Stomach (tissue), 9 donors: ENCODE measurements around the gene CHRNA7. TPM values are rescaled to one million over a fixed set of nuclear protein-coding genes. Genes with fewer than 3 reads are reported as not detected.
"Not testable (repeated sequence)": the region's sequence is repeated elsewhere in the genome, so short reads cannot be mapped to it uniquely, and the experiment has no call there.

Experiments
- DNase-seq, 2 donors: peaks; one replicate each; pipeline versions ENCODE4 v3.0.0 to v3.0.0-alpha.2; 2013 to 2019
- H3K27ac ChIP-seq, 5 donors: fragments of 200-600 bp in 4 of 5; sonication (generic) in 4 of 5; one replicate each; pipeline ENCODE4 v1.5.1; 2013 to 2019; ENCODE audit warnings: mild to moderate bottlenecking in 1 of 5, moderate library complexity in 1 of 5
- H3K27me3 ChIP-seq, 3 donors: fragments of 200-600 bp; sonication (generic); one replicate each; pipeline ENCODE4 v1.5.1; 2017 to 2019; ENCODE audit warnings: mixed run types in 1 of 3
- H3K36me3 ChIP-seq, 4 donors: fragments of 200-600 bp; sonication (generic); 1 replicate in 3 of 4; 2 replicates in 1 of 4; pipeline ENCODE4 v1.5.1; 2016 to 2019
- H3K4me1 ChIP-seq, 4 donors: fragments of 200-600 bp; sonication (generic); one replicate each; pipeline ENCODE4 v1.5.1; 2016 to 2019
- H3K4me3 ChIP-seq, 4 donors: fragments of 200-600 bp; sonication (generic) in 3 of 4; one replicate each; pipeline ENCODE4 v1.5.1; 2016 to 2019; ENCODE audit warnings: mild to moderate bottlenecking in 1 of 4
- H3K9me3 ChIP-seq, 4 donors: fragments of 200-600 bp; sonication (generic); one replicate each; pipeline ENCODE4 v1.5.1; 2016 to 2019
- EP300 ChIP-seq: sonication (generic); formaldehyde crosslinking; IDR thresholded peaks from one replicate; pipeline ENCODE4 v1.6.1; 2017; ENCODE audit warnings: antibody characterized with exemption
- POLR2A ChIP-seq, 4 donors: fragments of 450-650 bp; IDR thresholded peaks; one replicate each; pipeline ENCODE4 v1.6.1; 2016; ENCODE audit warnings: antibody characterized with exemption in 4 of 4, control low read depth in 2 of 4, mild to moderate bottlenecking in 1 of 4, moderate library complexity in 1 of 4
- POLR2AphosphoS5 ChIP-seq, 3 donors: sonication (generic); formaldehyde crosslinking; IDR thresholded peaks; one replicate each; pipeline ENCODE4 v1.6.1; 2016; ENCODE audit warnings: antibody characterized with exemption in 3 of 3
- WGBS, 5 donors: extraction: QIAGEN DNeasy Blood & Tissue Kit in 3 of 5; methylation state at CpG; one replicate each; pipeline versions ENCODE4 v1.1.5 to v1.1.7; 2013 to 2018; 5-methylcytosine and 5-hydroxymethylcytosine counted together
- intact Hi-C: fragments of 100-400 bp; cut with DNase I; formaldehyde crosslinking; loops from one replicate; pipeline ENCODE4 v1.15.1; 2023; ENCODE audit warnings: low total_unique reads
- polyA plus RNA-seq, 3 donors: library from polyadenylated mRNA; stranded (reverse); fragments of 200-250 nt; gene quantifications; one replicate each; pipeline ENCODE4 v1.2.3, GENCODE V29; 2013
- total RNA-seq, 5 donors: library from RNA; depleted of rRNA; stranded (reverse); fragments of >200 nt; gene quantifications; one replicate each; pipeline versions ENCODE4 v1.1.0 to v1.2.3, GENCODE V29; 2014 to 2016
- TF ChIP-seq, protein P1 (sequence below), 7 experiments: fragments of 450-650 bp in 4 of 7; fragments of 200-600 bp in 3 of 7; sonication (generic) in 3 of 7; IDR thresholded peaks; one replicate each; pipeline ENCODE4 v1.5.1; 2016 to 2019; ENCODE audit warnings: antibody characterized with exemption in 7 of 7, control low read depth in 2 of 7, mild to moderate bottlenecking in 1 of 7
- donor health status: healthy with polysubstance abuse.
- donor health status: Bipolar disorder and iron deficiency.
- donor health status: healthy.

CHRNA7 gene
- total and polyA plus RNA-seq, 8 donors, result 1.1 to 131 (median 16.1) TPM

- Histone ChIP-seq H3K4me3 (no peak overlapping the region), H3K9me3 (no peaks in the 10 kb centered on the region), H3K27me3 (no peaks in the 10 kb centered on the region), H3K27ac (no peak overlapping the region), H3K36me3 (no peaks in the 10 kb centered on the region), H3K4me1 (no peaks in the 10 kb centered on the region)
- TF ChIP-seq POLR2AphosphoS5 (IDR thresholded peaks at IDR 0.05) (no peak), EP300 (no peak), POLR2A (IDR thresholded peaks at IDR 0.05) (no peak)
- TF ChIP-seq, protein P1, sequence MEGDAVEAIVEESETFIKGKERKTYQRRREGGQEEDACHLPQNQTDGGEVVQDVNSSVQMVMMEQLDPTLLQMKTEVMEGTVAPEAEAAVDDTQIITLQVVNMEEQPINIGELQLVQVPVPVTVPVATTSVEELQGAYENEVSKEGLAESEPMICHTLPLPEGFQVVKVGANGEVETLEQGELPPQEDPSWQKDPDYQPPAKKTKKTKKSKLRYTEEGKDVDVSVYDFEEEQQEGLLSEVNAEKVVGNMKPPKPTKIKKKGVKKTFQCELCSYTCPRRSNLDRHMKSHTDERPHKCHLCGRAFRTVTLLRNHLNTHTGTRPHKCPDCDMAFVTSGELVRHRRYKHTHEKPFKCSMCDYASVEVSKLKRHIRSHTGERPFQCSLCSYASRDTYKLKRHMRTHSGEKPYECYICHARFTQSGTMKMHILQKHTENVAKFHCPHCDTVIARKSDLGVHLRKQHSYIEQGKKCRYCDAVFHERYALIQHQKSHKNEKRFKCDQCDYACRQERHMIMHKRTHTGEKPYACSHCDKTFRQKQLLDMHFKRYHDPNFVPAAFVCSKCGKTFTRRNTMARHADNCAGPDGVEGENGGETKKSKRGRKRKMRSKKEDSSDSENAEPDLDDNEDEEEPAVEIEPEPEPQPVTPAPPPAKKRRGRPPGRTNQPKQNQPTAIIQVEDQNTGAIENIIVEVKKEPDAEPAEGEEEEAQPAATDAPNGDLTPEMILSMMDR (IDR thresholded peaks at IDR 0.05), result no peak
- intact Hi-C loops, result no loop called here
- WGBS, 5 donors, result 49 to 66% (median 57%) methylated on average over 2 of the region's 2 CpGs
- DNase-seq, result no peak
Measured at GRCh38 chr15:32132859-32133258, 102.5 kb downstream of the CHRNA7 start.

DNA sequence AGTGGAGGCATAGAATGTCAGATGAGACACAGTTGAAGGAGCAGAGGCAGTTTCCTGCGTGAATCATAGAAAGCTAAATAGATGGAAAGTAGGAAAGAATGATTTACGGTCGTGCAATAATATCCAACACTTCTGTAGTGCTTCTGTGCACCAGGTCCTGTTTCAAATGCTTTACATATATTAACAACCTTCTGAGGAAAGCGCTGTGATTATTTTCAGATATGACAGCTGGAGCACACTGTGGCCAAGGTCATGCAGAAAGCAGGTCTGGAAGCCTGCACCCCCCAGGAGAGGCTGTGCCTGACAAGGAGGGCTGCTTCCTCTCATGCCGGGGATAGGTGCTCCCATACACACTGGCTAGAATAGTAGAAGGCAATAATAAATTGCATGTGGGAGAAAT lies 104.5 kb downstream of the CHRNA7 start:
- no peaks in the 10 kb centered on the region for H3K4me1 ChIP-seq
- peak in 1 of 2 donors; percentile 41 for DNase-seq

GRCh38 chr15:32135335-32135734 lies 105.0 kb downstream of the CHRNA7 start:
- Histone ChIP-seq H3K27me3 (no peaks in the 10 kb centered on the region), H3K4me3 (no peak overlapping the region), H3K4me1 (no peaks in the 10 kb centered on the region), H3K36me3 (no peaks in the 10 kb centered on the region), H3K9me3 (peaks cover 0 to 6% (median 2%) of the 10 kb centered on the region in 4 donors), H3K27ac (no peak overlapping the region)
- peak in 1 of 2 donors; percentile 18 for DNase-seq
- intact Hi-C loops, result no loop called here
- WGBS, 5 donors, result 48 to 78% (median 71%) methylated on average over 8 of the region's 8 CpGs
- TF ChIP-seq POLR2AphosphoS5 (IDR thresholded peaks at IDR 0.05), result no peak
- no peak for TF ChIP-seq POLR2A (IDR thresholded peaks at IDR 0.05)
- TF ChIP-seq, protein P1 (IDR thresholded peaks at IDR 0.05), result no peak
- no peak for TF ChIP-seq EP300

More for the DNA sequence above, 104.5 kb downstream of the CHRNA7 start:
- peaks cover 0 to 6% (median 2%) of the 10 kb centered on the region in 4 donors for H3K9me3 ChIP-seq
- H3K36me3 ChIP-seq, result no peaks in the 10 kb centered on the region
- H3K4me3 ChIP-seq, result no peak overlapping the region
- WGBS, 5 donors, result 51 to 75% (median 71%) methylated on average over 5 of the region's 5 CpGs
- H3K27ac ChIP-seq, result no peak overlapping the region
- intact Hi-C loops, result no loop called here
- no peaks in the 10 kb centered on the region for H3K27me3 ChIP-seq
- TF ChIP-seq, protein P1 (IDR thresholded peaks at IDR 0.05), result no peak
- TF ChIP-seq EP300 (no peak), POLR2AphosphoS5 (IDR thresholded peaks at IDR 0.05) (no peak), POLR2A (IDR thresholded peaks at IDR 0.05) (no peak)

DNA sequence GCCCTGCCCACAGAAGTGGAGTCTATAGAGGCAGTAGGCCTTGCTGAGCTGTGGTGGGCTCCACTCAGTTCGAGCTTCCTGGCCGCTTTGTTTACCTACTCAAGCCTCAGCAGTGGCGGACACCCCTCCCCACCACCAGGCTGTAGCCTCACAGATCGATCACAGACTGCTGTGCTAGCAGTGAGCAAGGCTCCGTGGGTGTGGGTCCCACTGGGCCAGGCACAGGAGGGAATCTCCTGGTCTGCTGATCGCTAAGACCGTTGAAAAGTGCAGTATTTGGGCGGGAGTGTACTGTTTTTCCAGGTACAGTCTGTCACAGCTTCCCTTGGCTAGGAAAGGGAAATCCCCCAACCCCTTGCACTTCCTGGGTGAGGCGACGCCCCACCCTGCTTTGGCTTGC lies 115.2 kb downstream of the CHRNA7 start:
- 82 to 96% (median 85%) methylated on average over 8 to 10 of the region's 10 CpGs for WGBS, 5 donors
- H3K36me3 ChIP-seq, H3K27ac ChIP-seq, H3K9me3 ChIP-seq, H3K4me3 ChIP-seq, H3K27me3 ChIP-seq, intact Hi-C loops, DNase-seq, H3K4me1 ChIP-seq: not testable (repeated sequence)

DNA sequence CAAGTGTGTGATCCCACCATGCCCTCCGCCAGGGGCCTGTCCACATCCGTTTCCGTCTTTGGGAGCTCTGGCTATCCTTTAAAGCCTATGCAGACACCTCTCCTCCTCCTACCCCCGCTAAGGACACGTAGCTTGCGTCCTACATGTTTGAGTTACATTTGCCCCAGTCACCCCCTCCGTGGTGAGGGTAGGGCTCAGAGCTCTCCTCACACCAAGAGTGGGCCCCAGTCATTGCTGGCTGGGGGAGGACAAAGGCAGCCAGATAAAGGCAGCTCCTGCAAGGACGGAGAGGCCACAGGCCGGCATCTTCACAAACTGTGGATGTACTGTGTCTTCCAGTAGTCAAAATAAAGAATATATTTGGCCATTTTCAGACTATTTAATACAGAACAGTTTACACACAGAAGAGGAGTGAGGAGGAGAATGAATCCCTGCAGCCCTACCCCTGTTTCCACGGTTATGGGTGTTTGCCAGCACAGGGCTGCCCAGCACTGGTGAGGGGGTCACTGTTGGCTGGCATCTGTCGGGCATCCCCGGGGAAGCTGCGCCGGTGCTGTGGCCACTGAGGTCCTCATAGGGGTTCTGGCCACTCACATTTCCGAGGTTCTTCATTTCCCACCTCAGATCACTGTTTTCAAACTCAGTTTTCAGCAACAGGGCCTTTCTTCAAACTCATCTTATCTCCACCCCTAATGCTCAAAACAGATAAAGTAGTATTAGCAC lies 118.7 kb downstream of the CHRNA7 start:
- DNase-seq, result no peak
- Histone ChIP-seq H3K4me1 (no peaks in the 10 kb centered on the region), H3K9me3 (no peaks in the 10 kb centered on the region), H3K4me3 (no peak overlapping the region), H3K27ac (no peak overlapping the region), H3K27me3 (no peaks in the 10 kb centered on the region), H3K36me3 (no peaks in the 10 kb centered on the region)
- WGBS, 5 donors, result 84 to 88% (median 87%) methylated on average over 15 of the region's 15 CpGs
- TF ChIP-seq, protein P1 (IDR thresholded peaks at IDR 0.05), result no peak
- TF ChIP-seq POLR2AphosphoS5 (IDR thresholded peaks at IDR 0.05), result no peak
- TF ChIP-seq POLR2A (IDR thresholded peaks at IDR 0.05), result no peak
- no peak for TF ChIP-seq EP300
- intact Hi-C loops, result no loop called here
